Esophagus squamous epithelium (tissue), 4 donors: Measurements from ENCODE around the gene ARMH1.

Experiments used
- CTCF ChIP-seq, 6 experiments: fragments of 450-650 bp in 4 of 6; fragments of 200-600 bp in 2 of 6; sonication (generic) in 2 of 6; IDR thresholded peaks; one replicate each; pipeline ENCODE4 v1.5.1; 2016 to 2019; ENCODE audit warnings: antibody characterized with exemption in 6 of 6, mild to moderate bottlenecking in 4 of 6, moderate library complexity in 4 of 6
- POLR2A ChIP-seq, 4 donors: fragments of 450-650 bp; IDR thresholded peaks; one replicate each; pipeline ENCODE4 v1.6.1; 2017; ENCODE audit warnings: antibody characterized with exemption in 4 of 4, mild to moderate bottlenecking in 4 of 4, moderate library complexity in 3 of 4

GRCh38 chr1:44739307-44740178 lies 65.0 kb downstream of the ARMH1 start, which contains the start of gene KIF2C:
- TF ChIP-seq CTCF (IDR thresholded peaks at IDR 0.05): peak in 2 of 6 experiments; percentile 18 to 44
- peak in 3 of 4 donors; percentile 31 to 71 (median 37) for TF ChIP-seq POLR2A (IDR thresholded peaks at IDR 0.05)
